Keratinocyte (primary cell): Measurements from ENCODE around the gene CAMKMT. TPM values are rescaled to one million over a fixed set of nuclear protein-coding genes. Genes with fewer than 3 reads are reported as not detected.

Source experiments
- DNase-seq: peaks from one replicate; pipeline ENCODE4 v3.0.0-alpha.2; 2011; ENCODE audit warnings: low read depth, missing footprints, low spot score
- FAIRE-seq: peaks from 2 replicates; lab custom pipeline; 2011; peaks lifted over from hg19 to GRCh38; lab: Jason Lieb, UNC
- H2AFZ ChIP-seq: 2 replicates; pipeline ENCODE4 v1.6.0; 2012; ENCODE audit warnings: low read length, control low read depth, inconsistent platforms; ENCODE audit not compliant: control insufficient read depth
- H3K27ac ChIP-seq: 2 replicates; pipeline ENCODE4 v1.5.1; 2011; ENCODE audit warnings: low read length; ENCODE audit not compliant: control insufficient read depth, insufficient read depth
- H3K27me3 ChIP-seq: 3 replicates; pipeline ENCODE4 v1.6.0; 2011; ENCODE audit warnings: low read length; ENCODE audit not compliant: control insufficient read depth, insufficient read depth; ENCODE audit errors: extremely low read depth
- H3K36me3 ChIP-seq, 2 experiments: 2 replicates in 1 of 2; 3 replicates in 1 of 2; pipeline ENCODE4 v1.5.1; 2011; ENCODE audit warnings: low read length in 2 of 2, mild to moderate bottlenecking in 1 of 2; ENCODE audit not compliant: control insufficient read depth in 2 of 2, insufficient read depth in 2 of 2; ENCODE audit errors: extremely low read depth in 1 of 2
- H3K4me1 ChIP-seq: 3 replicates; pipeline ENCODE4 v1.5.1; 2011; ENCODE audit warnings: low read length; ENCODE audit not compliant: control insufficient read depth, insufficient read depth; ENCODE audit errors: extremely low read depth
- H3K4me2 ChIP-seq: 3 replicates; pipeline ENCODE4 v1.6.0; 2011; ENCODE audit warnings: low read depth, low read length; ENCODE audit not compliant: control insufficient read depth, insufficient read depth; ENCODE audit errors: extremely low read depth
- H3K4me3 ChIP-seq, 3 experiments: fragments of 200-600 bp in 1 of 3; sonication (generic) in 1 of 3; 2 replicates in 2 of 3; 3 replicates in 1 of 3; pipeline ENCODE4 v1.5.1; 2011 to 2016; ENCODE audit warnings: low read length in 3 of 3, mild to moderate bottlenecking in 3 of 3, control low read depth in 2 of 3, inconsistent platforms in 1 of 3, low read depth in 1 of 3, mixed read lengths in 1 of 3, mixed run types in 1 of 3, moderate library complexity in 1 of 3; ENCODE audit not compliant: control insufficient read depth in 2 of 3, insufficient read depth in 2 of 3; ENCODE audit errors: extremely low read depth in 1 of 3
- H3K79me2 ChIP-seq: 2 replicates; pipeline ENCODE4 v1.6.0; 2012; ENCODE audit warnings: low read length; ENCODE audit not compliant: control insufficient read depth, insufficient read depth
- H3K9ac ChIP-seq: 3 replicates; pipeline ENCODE4 v1.6.0; 2011; ENCODE audit warnings: low read length; ENCODE audit not compliant: control insufficient read depth, insufficient read depth; ENCODE audit errors: extremely low read depth
- H3K9me1 ChIP-seq: 3 replicates; pipeline ENCODE4 v1.6.0; 2011; ENCODE audit warnings: low read length; ENCODE audit not compliant: control insufficient read depth, insufficient read depth; ENCODE audit errors: extremely low read depth
- H3K9me3 ChIP-seq: 2 replicates; pipeline ENCODE4 v1.5.1; 2012; ENCODE audit warnings: low read depth, low read length; ENCODE audit not compliant: control insufficient read depth
- H4K20me1 ChIP-seq: 3 replicates; pipeline ENCODE4 v1.6.0; 2011; ENCODE audit warnings: low read length; ENCODE audit not compliant: control insufficient read depth, insufficient read depth; ENCODE audit errors: extremely low read depth
- EZH2 ChIP-seq: IDR thresholded peaks from one replicate; pipeline ENCODE4 v1.6.1; 2012; ENCODE audit warnings: inconsistent platforms, mild to moderate bottlenecking, low read length, moderate library complexity
- dilution Hi-C: fragments of 300-500 bp; cut with MboI; formaldehyde crosslinking; loops from one replicate; pipeline ENCODE4 v1.7.0; 2020; ENCODE audit warnings: low sequenced_read_pairs; ENCODE audit not compliant: extremely low pct_ligation_motif_present
- polyA plus RNA-seq, 5 experiments: library from polyadenylated mRNA; depleted of rRNA in 3 of 5; stranded (reverse) in 3 of 5; stranded (forward) in 1 of 5; unstranded in 1 of 5; fragments of >200 nt; gene quantifications; 1 replicate in 1 of 5; 2 replicates in 3 of 5; 3 replicates in 1 of 5; pipeline versions ENCODE4 v1.2.1 to v1.2.3, GENCODE V29; 2011 to 2012; ENCODE audit warnings: missing spikeins in 2 of 5, low read depth in 1 of 5, low replicate concordance in 1 of 5
- TF ChIP-seq, protein P1 (sequence below), 3 experiments: IDR thresholded peaks in 1 of 3; conservative IDR thresholded peaks in 1 of 3; optimal IDR thresholded peaks in 1 of 3; 2 replicates in 2 of 3; 3 replicates in 1 of 3; pipeline versions ENCODE3 to v1.5.1; 2011; ENCODE audit warnings: low read length in 3 of 3, mild to moderate bottlenecking in 3 of 3, moderate library complexity in 2 of 3, control low read depth in 1 of 3, inconsistent platforms in 1 of 3; ENCODE audit not compliant: insufficient read depth in 2 of 3; ENCODE audit errors: extremely low read depth in 1 of 3

The CAMKMT gene
- polyA plus RNA-seq, 1 donor (not counting 4 experiments of a cell fraction or from before 2014, with no cell fraction given), result 9.9 TPM

DNA sequence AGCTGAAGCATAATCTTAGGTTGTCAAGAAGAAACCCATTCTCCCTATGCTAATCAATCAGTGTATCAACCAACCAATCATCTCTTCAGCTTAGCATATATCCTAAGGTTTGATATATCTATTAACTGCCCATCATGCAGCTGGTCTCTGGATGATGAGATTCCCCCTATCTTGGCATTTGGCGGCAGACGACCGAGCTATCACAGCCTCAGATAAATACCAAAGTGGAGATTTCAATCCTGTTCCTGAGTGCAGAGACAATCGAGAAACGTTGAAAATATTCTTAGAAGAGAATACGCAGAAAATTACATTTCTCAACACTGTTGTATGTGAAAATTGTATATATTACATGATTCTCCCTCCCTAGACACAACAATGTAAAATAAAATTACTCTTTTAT, 320.7 kb downstream of the CAMKMT start:
- no peak overlapping the region for H3K4me3 ChIP-seq
- dilution Hi-C loops, result no loop called here
- no peak overlapping the region for H3K27ac ChIP-seq
- FAIRE-seq (no peak), DNase-seq (no peak)
- H3K4me1 ChIP-seq, result peaks cover 3% of the 10 kb centered on the region
- H4K20me1 ChIP-seq, result no peaks in the 10 kb centered on the region
- no peaks in the 10 kb centered on the region for H3K9me3 ChIP-seq
- H3K9ac ChIP-seq, result no peak overlapping the region
- H3K27me3 ChIP-seq, result no peaks in the 10 kb centered on the region
- H3K79me2 ChIP-seq, result no peaks in the 10 kb centered on the region
- no peaks in the 10 kb centered on the region for H3K9me1 ChIP-seq
- no peak for TF ChIP-seq EZH2
- TF ChIP-seq, protein P1, sequence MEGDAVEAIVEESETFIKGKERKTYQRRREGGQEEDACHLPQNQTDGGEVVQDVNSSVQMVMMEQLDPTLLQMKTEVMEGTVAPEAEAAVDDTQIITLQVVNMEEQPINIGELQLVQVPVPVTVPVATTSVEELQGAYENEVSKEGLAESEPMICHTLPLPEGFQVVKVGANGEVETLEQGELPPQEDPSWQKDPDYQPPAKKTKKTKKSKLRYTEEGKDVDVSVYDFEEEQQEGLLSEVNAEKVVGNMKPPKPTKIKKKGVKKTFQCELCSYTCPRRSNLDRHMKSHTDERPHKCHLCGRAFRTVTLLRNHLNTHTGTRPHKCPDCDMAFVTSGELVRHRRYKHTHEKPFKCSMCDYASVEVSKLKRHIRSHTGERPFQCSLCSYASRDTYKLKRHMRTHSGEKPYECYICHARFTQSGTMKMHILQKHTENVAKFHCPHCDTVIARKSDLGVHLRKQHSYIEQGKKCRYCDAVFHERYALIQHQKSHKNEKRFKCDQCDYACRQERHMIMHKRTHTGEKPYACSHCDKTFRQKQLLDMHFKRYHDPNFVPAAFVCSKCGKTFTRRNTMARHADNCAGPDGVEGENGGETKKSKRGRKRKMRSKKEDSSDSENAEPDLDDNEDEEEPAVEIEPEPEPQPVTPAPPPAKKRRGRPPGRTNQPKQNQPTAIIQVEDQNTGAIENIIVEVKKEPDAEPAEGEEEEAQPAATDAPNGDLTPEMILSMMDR (optimal IDR thresholded peaks at IDR 0.05 in 1 of 3, IDR thresholded peaks at IDR 0.05 in 1 of 3, conservative IDR thresholded peaks at IDR 0.05 in 1 of 3; ENCODE audit: extremely low read depth in 1 of 3, insufficient read depth in 2 of 3, low read length in 3 of 3), result no peak
- H3K36me3 ChIP-seq, result no peaks in the 10 kb centered on the region
- H2AFZ ChIP-seq, result no peak overlapping the region
- no peak overlapping the region for H3K4me2 ChIP-seq

GRCh38 chr2:44684559-44684958, 322.8 kb downstream of the CAMKMT start:
- H3K4me3 ChIP-seq, result no peak overlapping the region
- H3K27me3 ChIP-seq, result no peaks in the 10 kb centered on the region
- dilution Hi-C loops, result no loop called here
- H3K9me3 ChIP-seq, result no peaks in the 10 kb centered on the region
- H3K4me2 ChIP-seq, result no peak overlapping the region
- no peak for DNase-seq
- H4K20me1 ChIP-seq, result no peaks in the 10 kb centered on the region
- no peaks in the 10 kb centered on the region for H3K36me3 ChIP-seq
- FAIRE-seq, result no peak
- H3K9ac ChIP-seq, result no peak overlapping the region
- H3K9me1 ChIP-seq, result no peaks in the 10 kb centered on the region
- peaks cover 3% of the 10 kb centered on the region for H3K4me1 ChIP-seq
- H3K79me2 ChIP-seq, result no peaks in the 10 kb centered on the region
- no peak overlapping the region for H3K27ac ChIP-seq
- TF ChIP-seq, protein P1 (optimal IDR thresholded peaks at IDR 0.05 in 1 of 3, IDR thresholded peaks at IDR 0.05 in 1 of 3, conservative IDR thresholded peaks at IDR 0.05 in 1 of 3; ENCODE audit: extremely low read depth in 1 of 3, insufficient read depth in 2 of 3, low read length in 3 of 3), result no peak
- TF ChIP-seq EZH2, result no peak
- no peak overlapping the region for H2AFZ ChIP-seq
